Parathyroid adenoma (tissue), 2 donors: ENCODE data around the gene GDF15.
"Not testable (repeated sequence)": the region's sequence is repeated elsewhere in the genome, so short reads cannot be mapped to it uniquely, and the experiment has no call there.

Experiments
- H2AFZ ChIP-seq: fragments of 300-600 bp; sonication (generic); one replicate; pipeline ENCODE4 v1.7.0; 2017; ENCODE audit warnings: antibody characterized with exemption, mild to moderate bottlenecking
- H3K27ac ChIP-seq: fragments of 300-600 bp; sonication (generic); one replicate; pipeline ENCODE4 v1.7.0; 2017
- H3K27me3 ChIP-seq: fragments of 300-600 bp; sonication (generic); one replicate; pipeline ENCODE4 v1.7.0; 2017; ENCODE audit warnings: low read length; ENCODE audit not compliant: control insufficient read depth, insufficient read depth
- H3K36me3 ChIP-seq: fragments of 300-600 bp; sonication (generic); one replicate; pipeline ENCODE4 v1.7.0; 2017; ENCODE audit warnings: low read length; ENCODE audit not compliant: control insufficient read depth, insufficient read depth
- H3K4me1 ChIP-seq: fragments of 300-600 bp; sonication (generic); one replicate; pipeline ENCODE4 v1.7.0; 2017; ENCODE audit warnings: control low read depth
- H3K4me2 ChIP-seq: fragments of 300-600 bp; sonication (generic); one replicate; pipeline ENCODE4 v1.7.0; 2017; ENCODE audit warnings: low read length
- H3K4me3 ChIP-seq: fragments of 300-600 bp; sonication (generic); one replicate; pipeline ENCODE4 v1.7.0; 2017; ENCODE audit warnings: low read depth, low read length
- H3K79me2 ChIP-seq: fragments of 300-600 bp; sonication (generic); one replicate; pipeline ENCODE4 v1.7.0; 2017; ENCODE audit warnings: control low read depth
- H3K9ac ChIP-seq: fragments of 300-600 bp; sonication (generic); one replicate; pipeline ENCODE4 v1.7.0; 2017; ENCODE audit warnings: mild to moderate bottlenecking
- H3K9me3 ChIP-seq: fragments of 300-600 bp; sonication (generic); one replicate; pipeline ENCODE4 v1.7.0; 2017; ENCODE audit warnings: low read length; ENCODE audit not compliant: control insufficient read depth
- TF ChIP-seq, protein P1 (sequence below): fragments of 300-600 bp; sonication (generic); IDR thresholded peaks from one replicate; pipeline ENCODE4 v1.7.0; 2017; ENCODE audit warnings: antibody characterized with exemption, mild to moderate bottlenecking
- donor health status: primary hyperparathyroidism.

GDF15 gene

DNA sequence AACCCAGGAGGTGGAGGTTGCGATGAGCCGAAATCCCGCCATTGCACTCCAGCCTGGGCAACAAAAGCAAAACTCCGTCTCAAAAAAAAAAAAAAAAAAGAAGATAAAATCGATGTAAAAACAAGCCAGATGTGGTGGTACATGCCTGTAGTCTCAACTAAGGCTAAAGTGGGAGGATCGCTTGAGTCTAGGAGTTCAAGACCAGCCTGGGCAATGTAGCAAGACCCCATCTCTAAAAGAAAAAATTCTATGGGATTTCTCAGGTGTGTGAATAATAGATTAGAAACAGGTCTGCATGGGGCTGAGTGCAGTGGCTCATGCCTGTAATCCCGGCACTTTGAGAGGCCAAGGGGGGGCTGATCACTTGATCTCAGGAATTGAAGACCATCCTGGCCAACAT is 34.4 kb upstream of the GDF15 start:
- Histone ChIP-seq H3K4me2 (no peak overlapping the region), H3K36me3 (no peaks in the 10 kb centered on the region), H3K4me1 (no peaks in the 10 kb centered on the region), H3K9me3 (no peaks in the 10 kb centered on the region), H2AFZ (no peak overlapping the region), H3K9ac (no peak overlapping the region), H3K4me3 (no peak overlapping the region), H3K27me3 (no peaks in the 10 kb centered on the region), H3K27ac (no peak overlapping the region), H3K79me2 (no peaks in the 10 kb centered on the region)
- TF ChIP-seq, protein P1, sequence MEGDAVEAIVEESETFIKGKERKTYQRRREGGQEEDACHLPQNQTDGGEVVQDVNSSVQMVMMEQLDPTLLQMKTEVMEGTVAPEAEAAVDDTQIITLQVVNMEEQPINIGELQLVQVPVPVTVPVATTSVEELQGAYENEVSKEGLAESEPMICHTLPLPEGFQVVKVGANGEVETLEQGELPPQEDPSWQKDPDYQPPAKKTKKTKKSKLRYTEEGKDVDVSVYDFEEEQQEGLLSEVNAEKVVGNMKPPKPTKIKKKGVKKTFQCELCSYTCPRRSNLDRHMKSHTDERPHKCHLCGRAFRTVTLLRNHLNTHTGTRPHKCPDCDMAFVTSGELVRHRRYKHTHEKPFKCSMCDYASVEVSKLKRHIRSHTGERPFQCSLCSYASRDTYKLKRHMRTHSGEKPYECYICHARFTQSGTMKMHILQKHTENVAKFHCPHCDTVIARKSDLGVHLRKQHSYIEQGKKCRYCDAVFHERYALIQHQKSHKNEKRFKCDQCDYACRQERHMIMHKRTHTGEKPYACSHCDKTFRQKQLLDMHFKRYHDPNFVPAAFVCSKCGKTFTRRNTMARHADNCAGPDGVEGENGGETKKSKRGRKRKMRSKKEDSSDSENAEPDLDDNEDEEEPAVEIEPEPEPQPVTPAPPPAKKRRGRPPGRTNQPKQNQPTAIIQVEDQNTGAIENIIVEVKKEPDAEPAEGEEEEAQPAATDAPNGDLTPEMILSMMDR, result no peak

- Histone ChIP-seq H3K9me3 (no peaks in the 10 kb centered on the region), H3K27me3 (no peaks in the 10 kb centered on the region), H3K27ac (no peak overlapping the region), H3K79me2 (no peaks in the 10 kb centered on the region), H2AFZ (no peak overlapping the region), H3K36me3 (no peaks in the 10 kb centered on the region), H3K4me1 (no peaks in the 10 kb centered on the region), H3K4me3 (no peak overlapping the region), H3K4me2 (no peak overlapping the region), H3K9ac (no peak overlapping the region)
- TF ChIP-seq, protein P1, result no peak
Observed at GRCh38 chr19:18353378-18354005, 32.5 kb upstream of the GDF15 start.

- H3K79me2 ChIP-seq, H3K4me3 ChIP-seq, H3K27me3 ChIP-seq, H3K4me1 ChIP-seq, H3K36me3 ChIP-seq, H2AFZ ChIP-seq, H3K27ac ChIP-seq, H3K4me2 ChIP-seq, H3K9ac ChIP-seq, H3K9me3 ChIP-seq: not testable (repeated sequence)
Observed at GRCh38 chr19:18354743-18355142, 31.2 kb upstream of the GDF15 start.

DNA sequence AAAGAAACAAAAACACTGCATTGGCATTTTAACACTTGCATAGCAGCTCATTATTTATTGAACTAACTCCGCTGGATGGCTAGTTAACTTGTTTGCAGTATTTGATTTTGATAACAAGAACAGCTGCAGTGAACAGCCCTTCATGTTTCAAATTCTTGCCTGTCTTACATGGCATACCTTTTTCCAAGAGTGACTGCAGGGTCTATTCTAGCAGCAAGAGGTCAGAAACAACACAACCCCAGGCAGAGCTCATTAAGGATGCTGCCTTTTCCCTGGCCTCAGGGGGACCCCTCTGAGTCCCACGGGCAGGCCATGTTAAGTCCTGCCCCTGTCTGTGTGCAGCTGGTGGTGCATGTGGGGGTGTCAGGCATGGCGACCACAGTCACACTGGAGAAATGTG is 28.9 kb upstream of the GDF15 start:
- Histone ChIP-seq H3K27me3 (no peaks in the 10 kb centered on the region), H3K79me2 (no peaks in the 10 kb centered on the region), H3K36me3 (no peaks in the 10 kb centered on the region), H3K4me1 (no peaks in the 10 kb centered on the region), H3K4me3 (no peak overlapping the region), H3K27ac (no peak overlapping the region), H3K9me3 (no peaks in the 10 kb centered on the region), H2AFZ (no peak overlapping the region), H3K9ac (no peak overlapping the region), H3K4me2 (no peak overlapping the region)
- TF ChIP-seq, protein P1, result no peak

- Histone ChIP-seq H3K4me3 (no peak overlapping the region), H2AFZ (no peak overlapping the region), H3K36me3 (no peaks in the 10 kb centered on the region), H3K27me3 (no peaks in the 10 kb centered on the region), H3K4me2 (no peak overlapping the region), H3K4me1 (peaks cover 15% of the 10 kb centered on the region), H3K79me2 (peaks cover 5% of the 10 kb centered on the region), H3K9ac (no peak overlapping the region), H3K27ac (no peak overlapping the region), H3K9me3 (no peaks in the 10 kb centered on the region)
- TF ChIP-seq, protein P1, result no peak
Observed at GRCh38 chr19:18361646-18362045, 24.3 kb upstream of the GDF15 start.
